H1 (cell line): ENCODE measurements around the gene FZD8. TPM values are rescaled to one million over a fixed set of nuclear protein-coding genes. Genes with fewer than 3 reads are reported as not detected.

Experiments
- ASH2L ChIP-seq: fragments of 200-600, 300-600 bp; sonication (generic); IDR thresholded peaks from one replicate; pipeline ENCODE4 v1.7.1; 2017; ENCODE audit warnings: low read length
- RBBP5 ChIP-seq: IDR thresholded peaks from 2 replicates; pipeline ENCODE4 v1.7.1; 2012; ENCODE audit warnings: low read depth, mild to moderate bottlenecking, inconsistent platforms, low read length, moderate library complexity, borderline replicate concordance
- SUZ12 ChIP-seq: fragments of 200-600 bp; sonication (generic); IDR thresholded peaks from 2 replicates; pipeline ENCODE4 v1.6.1; 2012; ENCODE audit warnings: mild to moderate bottlenecking, inconsistent platforms, low read length, moderate library complexity, mixed read lengths
- ZNF274 ChIP-seq: IDR thresholded peaks from 2 replicates; pipeline ENCODE4 v1.7.0; 2012; ENCODE audit warnings: low read length, borderline replicate concordance; ENCODE audit errors: extremely low read depth
- polyA plus RNA-seq, 7 experiments: library from polyadenylated mRNA; depleted of rRNA in 3 of 7; stranded (reverse) in 5 of 7; unstranded in 2 of 7; fragments of >200 nt in 5 of 7; fragments of 200-250 nt in 2 of 7; gene quantifications; 1 replicate in 5 of 7; 2 replicates in 1 of 7; 4 replicates in 1 of 7; pipeline versions ENCODE4 v1.2.1 to v1.2.3, GENCODE V29; 2011 to 2013; ENCODE audit warnings: missing spikeins in 2 of 7, mixed read lengths in 2 of 7
- total RNA-seq: library from RNA; stranded (reverse); fragmentation: NEBNext Ultra II Directional; extraction: Animal tissue kit (Norgen Biotek cat#: 25700); gene quantifications from 2 replicates; pipeline ENCODE4 v1.2.1, GENCODE V29; 2021
- TF ChIP-seq, protein P1 (sequence below): fragments of 300-600 bp; sonication (generic); IDR thresholded peaks from 2 replicates; pipeline ENCODE4 v1.7.1; 2012; ENCODE audit warnings: low read length, moderate library complexity, mild to moderate bottlenecking, inconsistent platforms; ENCODE audit not compliant: insufficient replicate concordance

The FZD8 gene
- total and polyA plus RNA-seq, 2 of the 8 experiments (the other 6 are each of a cell fraction or from before 2014, with no cell fraction given), result 4.8 to 7.1 TPM

DNA sequence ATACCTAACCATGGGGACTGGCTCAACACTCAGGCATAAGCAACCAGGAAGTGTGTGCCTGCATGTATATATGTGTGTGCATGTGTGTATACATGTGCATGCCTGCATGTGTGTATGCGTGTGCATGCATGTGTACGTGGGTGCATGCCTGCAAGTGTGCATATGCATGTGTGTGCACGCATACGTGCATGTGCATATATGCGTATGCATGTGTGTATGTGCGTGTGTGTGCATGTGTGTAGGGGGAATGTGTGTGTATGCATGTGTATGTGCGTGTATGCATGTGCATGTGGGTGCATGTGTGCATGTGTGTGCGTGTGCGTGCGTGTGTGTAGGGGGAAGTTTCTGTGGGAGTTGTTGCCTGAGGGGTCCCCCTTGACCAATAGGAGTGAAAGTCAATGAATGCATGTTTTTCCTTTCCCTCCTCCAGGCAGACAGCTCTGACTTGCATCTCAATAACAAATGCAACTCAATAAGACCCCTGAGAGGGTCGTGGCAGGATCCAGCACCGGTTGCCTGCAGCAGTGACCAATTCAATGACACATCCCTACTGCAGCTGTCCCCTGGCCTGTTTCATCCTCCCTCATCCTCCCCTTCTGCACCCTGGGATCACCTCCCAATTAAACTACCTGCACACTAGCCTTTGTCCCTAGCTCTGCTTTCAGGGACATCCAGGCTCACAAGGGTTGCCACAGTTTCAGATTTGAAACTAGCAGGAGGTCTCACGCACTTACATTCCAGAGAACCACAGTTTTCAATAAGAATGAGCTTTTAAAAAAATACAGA, 27.0 kb upstream of the FZD8 start (continued):
- TF ChIP-seq, protein P1, sequence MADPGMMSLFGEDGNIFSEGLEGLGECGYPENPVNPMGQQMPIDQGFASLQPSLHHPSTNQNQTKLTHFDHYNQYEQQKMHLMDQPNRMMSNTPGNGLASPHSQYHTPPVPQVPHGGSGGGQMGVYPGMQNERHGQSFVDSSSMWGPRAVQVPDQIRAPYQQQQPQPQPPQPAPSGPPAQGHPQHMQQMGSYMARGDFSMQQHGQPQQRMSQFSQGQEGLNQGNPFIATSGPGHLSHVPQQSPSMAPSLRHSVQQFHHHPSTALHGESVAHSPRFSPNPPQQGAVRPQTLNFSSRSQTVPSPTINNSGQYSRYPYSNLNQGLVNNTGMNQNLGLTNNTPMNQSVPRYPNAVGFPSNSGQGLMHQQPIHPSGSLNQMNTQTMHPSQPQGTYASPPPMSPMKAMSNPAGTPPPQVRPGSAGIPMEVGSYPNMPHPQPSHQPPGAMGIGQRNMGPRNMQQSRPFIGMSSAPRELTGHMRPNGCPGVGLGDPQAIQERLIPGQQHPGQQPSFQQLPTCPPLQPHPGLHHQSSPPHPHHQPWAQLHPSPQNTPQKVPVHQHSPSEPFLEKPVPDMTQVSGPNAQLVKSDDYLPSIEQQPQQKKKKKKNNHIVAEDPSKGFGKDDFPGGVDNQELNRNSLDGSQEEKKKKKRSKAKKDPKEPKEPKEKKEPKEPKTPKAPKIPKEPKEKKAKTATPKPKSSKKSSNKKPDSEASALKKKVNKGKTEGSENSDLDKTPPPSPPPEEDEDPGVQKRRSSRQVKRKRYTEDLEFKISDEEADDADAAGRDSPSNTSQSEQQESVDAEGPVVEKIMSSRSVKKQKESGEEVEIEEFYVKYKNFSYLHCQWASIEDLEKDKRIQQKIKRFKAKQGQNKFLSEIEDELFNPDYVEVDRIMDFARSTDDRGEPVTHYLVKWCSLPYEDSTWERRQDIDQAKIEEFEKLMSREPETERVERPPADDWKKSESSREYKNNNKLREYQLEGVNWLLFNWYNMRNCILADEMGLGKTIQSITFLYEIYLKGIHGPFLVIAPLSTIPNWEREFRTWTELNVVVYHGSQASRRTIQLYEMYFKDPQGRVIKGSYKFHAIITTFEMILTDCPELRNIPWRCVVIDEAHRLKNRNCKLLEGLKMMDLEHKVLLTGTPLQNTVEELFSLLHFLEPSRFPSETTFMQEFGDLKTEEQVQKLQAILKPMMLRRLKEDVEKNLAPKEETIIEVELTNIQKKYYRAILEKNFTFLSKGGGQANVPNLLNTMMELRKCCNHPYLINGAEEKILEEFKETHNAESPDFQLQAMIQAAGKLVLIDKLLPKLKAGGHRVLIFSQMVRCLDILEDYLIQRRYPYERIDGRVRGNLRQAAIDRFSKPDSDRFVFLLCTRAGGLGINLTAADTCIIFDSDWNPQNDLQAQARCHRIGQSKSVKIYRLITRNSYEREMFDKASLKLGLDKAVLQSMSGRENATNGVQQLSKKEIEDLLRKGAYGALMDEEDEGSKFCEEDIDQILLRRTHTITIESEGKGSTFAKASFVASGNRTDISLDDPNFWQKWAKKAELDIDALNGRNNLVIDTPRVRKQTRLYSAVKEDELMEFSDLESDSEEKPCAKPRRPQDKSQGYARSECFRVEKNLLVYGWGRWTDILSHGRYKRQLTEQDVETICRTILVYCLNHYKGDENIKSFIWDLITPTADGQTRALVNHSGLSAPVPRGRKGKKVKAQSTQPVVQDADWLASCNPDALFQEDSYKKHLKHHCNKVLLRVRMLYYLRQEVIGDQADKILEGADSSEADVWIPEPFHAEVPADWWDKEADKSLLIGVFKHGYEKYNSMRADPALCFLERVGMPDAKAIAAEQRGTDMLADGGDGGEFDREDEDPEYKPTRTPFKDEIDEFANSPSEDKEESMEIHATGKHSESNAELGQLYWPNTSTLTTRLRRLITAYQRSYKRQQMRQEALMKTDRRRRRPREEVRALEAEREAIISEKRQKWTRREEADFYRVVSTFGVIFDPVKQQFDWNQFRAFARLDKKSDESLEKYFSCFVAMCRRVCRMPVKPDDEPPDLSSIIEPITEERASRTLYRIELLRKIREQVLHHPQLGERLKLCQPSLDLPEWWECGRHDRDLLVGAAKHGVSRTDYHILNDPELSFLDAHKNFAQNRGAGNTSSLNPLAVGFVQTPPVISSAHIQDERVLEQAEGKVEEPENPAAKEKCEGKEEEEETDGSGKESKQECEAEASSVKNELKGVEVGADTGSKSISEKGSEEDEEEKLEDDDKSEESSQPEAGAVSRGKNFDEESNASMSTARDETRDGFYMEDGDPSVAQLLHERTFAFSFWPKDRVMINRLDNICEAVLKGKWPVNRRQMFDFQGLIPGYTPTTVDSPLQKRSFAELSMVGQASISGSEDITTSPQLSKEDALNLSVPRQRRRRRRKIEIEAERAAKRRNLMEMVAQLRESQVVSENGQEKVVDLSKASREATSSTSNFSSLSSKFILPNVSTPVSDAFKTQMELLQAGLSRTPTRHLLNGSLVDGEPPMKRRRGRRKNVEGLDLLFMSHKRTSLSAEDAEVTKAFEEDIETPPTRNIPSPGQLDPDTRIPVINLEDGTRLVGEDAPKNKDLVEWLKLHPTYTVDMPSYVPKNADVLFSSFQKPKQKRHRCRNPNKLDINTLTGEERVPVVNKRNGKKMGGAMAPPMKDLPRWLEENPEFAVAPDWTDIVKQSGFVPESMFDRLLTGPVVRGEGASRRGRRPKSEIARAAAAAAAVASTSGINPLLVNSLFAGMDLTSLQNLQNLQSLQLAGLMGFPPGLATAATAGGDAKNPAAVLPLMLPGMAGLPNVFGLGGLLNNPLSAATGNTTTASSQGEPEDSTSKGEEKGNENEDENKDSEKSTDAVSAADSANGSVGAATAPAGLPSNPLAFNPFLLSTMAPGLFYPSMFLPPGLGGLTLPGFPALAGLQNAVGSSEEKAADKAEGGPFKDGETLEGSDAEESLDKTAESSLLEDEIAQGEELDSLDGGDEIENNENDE, result no peak
- TF ChIP-seq SUZ12 (no peak), ASH2L (no peak), ZNF274 (no peak), RBBP5 (no peak)
